Gastrocnemius medialis (tissue), 4 donors: ENCODE measurements around the gene AGBL1. TPM values are rescaled to one million over a fixed set of nuclear protein-coding genes. Genes with fewer than 3 reads are reported as not detected.
A peak's percentile ranks its signal among the peaks of the same experiment; 100 is the strongest.

Experiments
- ATAC-seq, 2 donors: fragments of 150-250 bp; one replicate each; pipeline ENCODE4 v1.9.1; 2016
- DNase-seq, 2 donors: peaks; one replicate each; pipeline ENCODE4 v3.0.0-alpha.2; 2019
- H3K27ac ChIP-seq, 4 donors: fragments of 200-600 bp; sonication (generic); 1 replicate in 1 of 4; 2 replicates in 3 of 4; pipeline ENCODE4 v1.5.1; 2016 to 2018; ENCODE audit warnings: mild to moderate bottlenecking in 2 of 4, moderate library complexity in 1 of 4
- H3K27me3 ChIP-seq, 3 donors: fragments of 200-600 bp; sonication (generic) in 2 of 3; 1 replicate in 1 of 3; 2 replicates in 2 of 3; pipeline versions ENCODE4 v1.5.1 to v1.6.0; 2016 to 2019; ENCODE audit warnings: mild to moderate bottlenecking in 1 of 3, moderate library complexity in 1 of 3
- H3K36me3 ChIP-seq, 2 donors: fragments of 200-600 bp; sonication (generic) in 1 of 2; one replicate each; pipeline ENCODE4 v1.5.1; 2017 to 2018
- H3K4me1 ChIP-seq, 2 donors: fragments of 200-600 bp; sonication (generic) in 1 of 2; one replicate each; pipeline ENCODE4 v1.5.1; 2016 to 2017; ENCODE audit warnings: mild to moderate bottlenecking in 2 of 2
- H3K4me3 ChIP-seq, 4 donors: fragments of 200-600 bp; sonication (generic) in 3 of 4; 1 replicate in 1 of 4; 2 replicates in 3 of 4; pipeline ENCODE4 v1.5.1; 2016 to 2019; ENCODE audit warnings: mild to moderate bottlenecking in 2 of 4
- H3K9me3 ChIP-seq, 3 donors: fragments of 200-600 bp; sonication (generic) in 2 of 3; 1 replicate in 1 of 3; 2 replicates in 2 of 3; pipeline ENCODE4 v1.5.1; 2016 to 2019
- POLR2A ChIP-seq, 2 donors: fragments of 450-650 bp; IDR thresholded peaks; one replicate each; pipeline ENCODE4 v1.6.1; 2017; ENCODE audit warnings: antibody characterized with exemption in 2 of 2, mild to moderate bottlenecking in 2 of 2, moderate library complexity in 2 of 2
- in situ Hi-C, 4 donors: fragments of 200-750 bp; cut with MboI; loops; one replicate each; pipeline versions ENCODE4 v1.15.0 to v1.8.0; 2017; ENCODE audit warnings: low sequenced_read_pairs in 4 of 4
- intact Hi-C: fragments of 100-400 bp; cut with DNase I; formaldehyde crosslinking; loops from one replicate; pipeline ENCODE4 v1.15.1; 2023; ENCODE audit warnings: low total_unique reads
- total RNA-seq, 4 donors: library from RNA; depleted of rRNA; stranded (reverse); fragments of >200 nt; gene quantifications; one replicate each; pipeline versions ENCODE4 v1.1.0 to v1.2.3, GENCODE V29; 2016
- TF ChIP-seq, protein P1 (sequence below), 5 experiments: fragments of 450-650 bp in 3 of 5; fragments of 200-600 bp in 2 of 5; sonication (generic) in 2 of 5; IDR thresholded peaks in 4 of 5; conservative IDR thresholded peaks in 1 of 5; 1 replicate in 4 of 5; 2 replicates in 1 of 5; pipeline ENCODE4 v1.5.1; 2016 to 2019; ENCODE audit warnings: antibody characterized with exemption in 5 of 5, mild to moderate bottlenecking in 3 of 5, moderate library complexity in 3 of 5

Gene AGBL1
- total RNA-seq, 4 donors from 2014 or later = 3.8 to 29.7 (median 15.9) TPM

DNA sequence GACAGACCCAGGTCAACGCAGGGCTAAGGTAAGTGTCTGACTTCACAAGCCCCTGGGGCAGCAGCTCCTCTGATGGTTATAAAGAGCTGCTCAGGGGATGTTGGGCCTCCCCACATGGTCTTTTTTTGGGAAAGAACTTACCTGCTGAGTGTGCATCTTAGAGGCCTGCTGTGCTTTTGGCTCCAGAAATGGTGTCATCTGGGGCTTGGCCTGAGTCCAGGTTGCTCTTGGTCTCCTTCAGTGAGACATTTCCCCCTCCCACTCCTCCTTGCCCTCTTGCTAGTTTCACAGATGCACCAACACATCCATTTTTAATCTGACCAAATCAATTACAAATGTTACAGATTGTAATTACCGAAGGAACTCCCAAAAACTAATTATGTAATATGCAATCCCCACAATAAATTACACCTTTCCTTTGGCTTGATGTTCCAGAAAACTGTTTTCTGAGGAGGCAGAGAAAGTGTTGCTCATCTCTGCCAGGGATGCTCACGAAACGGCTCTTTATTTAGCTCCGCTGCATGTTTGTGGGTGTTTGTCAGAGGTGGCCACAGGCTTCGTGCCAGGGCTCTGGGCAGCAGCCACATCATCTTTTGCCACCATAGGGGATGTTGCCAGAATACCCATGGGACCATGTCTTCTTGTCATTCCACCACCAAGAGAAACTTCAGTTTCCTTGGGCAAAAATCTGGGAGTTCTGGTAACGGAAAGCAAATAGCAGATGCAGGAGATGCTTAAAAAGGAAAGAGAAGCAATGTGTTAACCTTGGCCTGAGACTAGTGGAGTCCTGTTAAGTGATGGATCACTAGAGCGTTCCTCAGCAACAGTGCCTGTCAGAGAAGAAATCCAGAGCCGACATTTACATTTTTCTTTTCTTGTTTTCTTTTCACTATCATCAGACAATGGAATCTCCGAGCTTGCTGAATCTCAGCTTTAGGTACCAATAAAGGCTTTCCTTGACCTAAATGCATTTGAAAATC is 799.9 kb downstream of the AGBL1 start:
- in situ Hi-C loops (no loop called here), intact Hi-C loops (loop anchor here (1.0 to 5.0 kb wide), 2 partner anchors 25 to 77 kb away; no protein-coding TSS in a partner anchor)
- Histone ChIP-seq H3K9me3 (no peaks in the 10 kb centered on the region), H3K4me1 (peaks cover 15 to 25% of the 10 kb centered on the region in 2 donors), H3K27ac (peak overlapping the region in 1 of 4 donors; percentile 34), H3K4me3 (no peak overlapping the region), H3K27me3 (no peaks in the 10 kb centered on the region), H3K36me3 (no peaks in the 10 kb centered on the region)
- DNase-seq = peak in 1 of 2 donors; percentile 21
- peak in 1 of 2 donors; percentile 43 for ATAC-seq
- no peak for TF ChIP-seq POLR2A (IDR thresholded peaks at IDR 0.05)
- TF ChIP-seq, protein P1, sequence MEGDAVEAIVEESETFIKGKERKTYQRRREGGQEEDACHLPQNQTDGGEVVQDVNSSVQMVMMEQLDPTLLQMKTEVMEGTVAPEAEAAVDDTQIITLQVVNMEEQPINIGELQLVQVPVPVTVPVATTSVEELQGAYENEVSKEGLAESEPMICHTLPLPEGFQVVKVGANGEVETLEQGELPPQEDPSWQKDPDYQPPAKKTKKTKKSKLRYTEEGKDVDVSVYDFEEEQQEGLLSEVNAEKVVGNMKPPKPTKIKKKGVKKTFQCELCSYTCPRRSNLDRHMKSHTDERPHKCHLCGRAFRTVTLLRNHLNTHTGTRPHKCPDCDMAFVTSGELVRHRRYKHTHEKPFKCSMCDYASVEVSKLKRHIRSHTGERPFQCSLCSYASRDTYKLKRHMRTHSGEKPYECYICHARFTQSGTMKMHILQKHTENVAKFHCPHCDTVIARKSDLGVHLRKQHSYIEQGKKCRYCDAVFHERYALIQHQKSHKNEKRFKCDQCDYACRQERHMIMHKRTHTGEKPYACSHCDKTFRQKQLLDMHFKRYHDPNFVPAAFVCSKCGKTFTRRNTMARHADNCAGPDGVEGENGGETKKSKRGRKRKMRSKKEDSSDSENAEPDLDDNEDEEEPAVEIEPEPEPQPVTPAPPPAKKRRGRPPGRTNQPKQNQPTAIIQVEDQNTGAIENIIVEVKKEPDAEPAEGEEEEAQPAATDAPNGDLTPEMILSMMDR (IDR thresholded peaks at IDR 0.05 in 4 of 5, conservative IDR thresholded peaks at IDR 0.05 in 1 of 5) = no peak

DNA sequence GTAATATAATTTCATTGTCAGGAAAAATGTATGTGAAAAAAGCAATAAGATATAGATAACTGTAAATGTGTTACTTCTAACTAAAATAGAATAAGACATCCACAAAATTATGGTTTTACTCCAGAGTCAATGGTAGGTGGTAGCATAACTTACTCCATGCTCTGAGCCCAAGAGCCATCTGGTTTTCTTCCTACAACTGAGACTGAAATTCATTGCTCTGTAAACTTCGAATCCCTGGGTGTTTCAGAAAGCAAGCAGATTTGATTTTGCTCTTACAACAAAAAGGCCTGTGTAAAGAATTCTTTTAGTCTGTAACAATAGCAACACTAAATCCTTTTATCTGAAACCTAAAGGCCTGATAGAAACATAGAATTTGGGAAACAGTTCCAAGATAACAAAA is 805.9 kb downstream of the AGBL1 start:
- H3K36me3 ChIP-seq = no peaks in the 10 kb centered on the region
- in situ Hi-C loops (no loop called here), intact Hi-C loops (no loop called here)
- H3K4me3 ChIP-seq = no peak overlapping the region
- peaks cover 0 to 4% of the 10 kb centered on the region in 2 donors for H3K4me1 ChIP-seq
- no peak overlapping the region for H3K27ac ChIP-seq
- no peak for TF ChIP-seq POLR2A (IDR thresholded peaks at IDR 0.05)
- TF ChIP-seq, protein P1 (IDR thresholded peaks at IDR 0.05 in 4 of 5, conservative IDR thresholded peaks at IDR 0.05 in 1 of 5) = no peak
- no peaks in the 10 kb centered on the region for H3K9me3 ChIP-seq
- DNase-seq (no peak), ATAC-seq (no peak)
- no peaks in the 10 kb centered on the region for H3K27me3 ChIP-seq

DNA sequence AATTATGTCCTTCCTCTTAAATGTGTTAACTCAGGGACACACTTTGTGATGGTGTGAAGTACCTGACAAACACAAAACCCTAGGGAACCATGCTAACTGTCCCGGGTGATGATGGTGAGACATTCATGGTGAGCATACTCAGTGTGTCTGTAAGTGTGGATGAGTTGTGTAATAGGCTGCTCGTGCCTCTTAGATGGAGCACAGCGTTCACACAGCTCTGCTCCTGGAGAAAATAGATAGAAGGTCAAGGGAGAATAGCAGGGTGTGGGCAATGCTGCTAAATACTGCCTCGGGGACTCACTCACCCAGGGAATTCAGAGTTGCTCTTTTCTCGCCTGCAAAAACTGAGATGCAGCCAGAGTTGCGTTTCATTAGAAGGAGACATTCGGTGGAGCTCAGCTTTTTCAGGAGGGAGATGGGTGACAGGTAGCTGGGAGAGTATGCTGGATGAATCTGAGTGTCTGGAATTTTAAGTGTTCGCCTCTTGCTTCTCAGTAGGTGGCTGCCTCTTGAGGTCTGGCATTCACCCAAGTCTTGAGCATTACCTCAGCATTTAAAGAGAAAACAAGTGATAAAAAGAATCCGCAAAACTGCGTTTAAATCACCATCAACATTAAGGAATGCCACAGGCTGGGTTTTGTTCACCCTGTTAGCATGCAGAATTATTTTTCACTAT is 813.2 kb downstream of the AGBL1 start:
- Histone ChIP-seq H3K4me1 (peaks cover 18 to 31% of the 10 kb centered on the region in 2 donors), H3K27ac (peak overlapping the region in 1 of 4 donors; percentile 11), H3K4me3 (no peak overlapping the region), H3K9me3 (no peaks in the 10 kb centered on the region), H3K36me3 (no peaks in the 10 kb centered on the region), H3K27me3 (no peaks in the 10 kb centered on the region)
- ATAC-seq (peak; percentile 58 to 89), DNase-seq (no peak)
- in situ Hi-C loops (no loop called here), intact Hi-C loops (no loop called here)
- TF ChIP-seq, protein P1 (IDR thresholded peaks at IDR 0.05 in 4 of 5, conservative IDR thresholded peaks at IDR 0.05 in 1 of 5) = no peak

DNA sequence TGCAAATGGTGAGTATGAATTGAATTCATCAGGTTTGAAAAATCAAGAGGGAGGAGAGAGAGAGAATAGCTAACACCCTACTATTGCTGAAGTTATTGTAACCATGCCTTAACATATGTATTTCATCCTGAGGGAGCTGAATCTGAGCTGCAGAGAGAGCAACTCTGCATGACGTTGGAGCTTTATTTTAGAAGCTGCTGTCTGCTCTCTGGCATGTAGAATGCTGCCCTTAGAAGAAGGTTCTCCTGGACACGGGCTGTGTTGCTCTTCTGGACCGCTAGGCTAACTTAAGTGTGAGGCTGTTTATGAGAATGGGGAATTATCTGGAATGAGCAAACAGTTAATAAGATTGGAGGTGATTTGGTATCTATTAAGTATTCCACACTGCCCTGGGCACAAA is 814.6 kb downstream of the AGBL1 start:
- H3K4me3 ChIP-seq = no peak overlapping the region
- DNase-seq (peak in 1 of 2 donors; percentile 22), ATAC-seq (peak; percentile 78 to 91)
- no peaks in the 10 kb centered on the region for H3K36me3 ChIP-seq
- intact Hi-C loops (no loop called here), in situ Hi-C loops (no loop called here)
- H3K9me3 ChIP-seq = no peaks in the 10 kb centered on the region
- H3K4me1 ChIP-seq = peaks cover 18 to 31% of the 10 kb centered on the region in 2 donors
- H3K27ac ChIP-seq = peak overlapping the region in 2 of 4 donors; percentile 14 to 15
- TF ChIP-seq, protein P1 (IDR thresholded peaks at IDR 0.05 in 4 of 5, conservative IDR thresholded peaks at IDR 0.05 in 1 of 5) = peak in 1 of 5 experiments; percentile 28
- no peak for TF ChIP-seq POLR2A (IDR thresholded peaks at IDR 0.05)
- H3K27me3 ChIP-seq = no peaks in the 10 kb centered on the region
